Adrenal gland (tissue), 5 donors: ENCODE measurements around the gene CDH11.

Source experiments
- CTCF ChIP-seq, 6 experiments: fragments of 450-650 bp in 4 of 6; fragments of 200-600 bp in 2 of 6; sonication (generic) in 1 of 6; IDR thresholded peaks; 1 replicate in 5 of 6; 2 replicates in 1 of 6; pipeline versions ENCODE4 v1.5.1 to v1.8.0; 2016 to 2021; ENCODE audit warnings: antibody characterized with exemption in 6 of 6, mild to moderate bottlenecking in 2 of 6, moderate library complexity in 1 of 6
- POLR2A ChIP-seq, 2 donors: fragments of 450-650 bp; IDR thresholded peaks; one replicate each; pipeline ENCODE4 v1.6.1; 2017; ENCODE audit warnings: antibody characterized with exemption in 2 of 2, mild to moderate bottlenecking in 2 of 2, moderate library complexity in 1 of 2
- donor health status: DM: no; HTN: no; CAD: no.

DNA sequence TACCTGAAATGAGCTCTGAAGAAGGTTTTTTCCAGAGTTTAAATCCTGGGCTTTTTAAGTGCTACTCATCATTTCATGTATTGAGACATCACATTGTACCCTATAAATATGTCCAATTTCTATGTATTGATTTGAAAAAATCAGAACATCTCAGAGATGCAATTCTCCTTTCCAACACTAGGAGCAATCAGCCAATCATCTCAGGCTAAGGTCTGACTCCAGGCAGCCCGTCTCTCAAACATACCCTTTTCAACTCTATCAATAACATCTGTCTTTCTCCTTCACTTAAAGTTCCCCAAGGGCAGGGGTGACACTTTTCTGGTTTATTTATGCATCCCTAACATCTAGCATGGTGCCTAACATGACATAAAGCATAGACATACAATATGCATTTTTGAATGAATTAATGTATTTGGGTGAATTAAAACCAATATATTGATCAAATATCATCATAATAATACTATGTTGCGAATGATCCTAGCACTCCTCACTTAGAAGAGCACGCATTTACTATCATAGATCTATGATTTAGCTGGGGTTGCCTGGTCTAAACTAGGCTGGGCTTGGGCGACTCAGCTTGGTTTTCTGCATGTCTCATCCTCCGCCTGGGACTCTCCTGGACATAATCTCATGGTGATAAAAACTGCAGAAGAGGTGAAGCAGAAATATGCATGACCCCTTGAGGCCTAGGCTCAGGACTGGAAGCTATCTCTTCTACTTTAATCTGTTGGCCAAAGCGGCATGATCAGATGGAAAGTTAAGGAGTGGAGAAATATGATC is 5.2 kb upstream of the CDH11 start:
- peak in 2 of 6 experiments; percentile 26 to 34 for TF ChIP-seq CTCF (IDR thresholded peaks at IDR 0.05)
- TF ChIP-seq POLR2A (IDR thresholded peaks at IDR 0.05), result no peak
